ENCODE results near the gene TAS1R2.

DNA sequence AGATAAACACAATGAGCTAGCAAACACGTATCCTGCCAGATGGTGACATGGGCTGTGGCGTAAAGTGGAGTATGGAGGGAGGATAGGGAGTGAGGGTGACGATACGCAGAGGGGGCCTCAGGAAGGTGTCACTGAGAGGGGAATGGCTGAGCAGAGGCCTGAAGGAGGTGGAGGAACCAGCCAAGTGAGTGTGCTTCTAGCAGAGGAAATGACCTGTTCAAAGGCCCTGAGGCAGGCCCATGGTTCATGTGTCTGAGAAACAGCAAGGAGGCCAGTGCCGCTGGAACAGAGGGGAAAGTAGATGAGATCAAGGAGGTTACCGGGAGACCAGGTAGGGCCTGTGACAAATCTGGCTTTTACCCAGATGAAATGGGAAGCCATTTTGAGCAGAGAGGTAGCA, 36.0 kb downstream of the TAS1R2 start:
- no peak for TF ChIP-seq POLR2AphosphoS5 (IDR thresholded peaks at IDR 0.05; ENCODE audit: low read depth)
- TF ChIP-seq, protein P1, sequence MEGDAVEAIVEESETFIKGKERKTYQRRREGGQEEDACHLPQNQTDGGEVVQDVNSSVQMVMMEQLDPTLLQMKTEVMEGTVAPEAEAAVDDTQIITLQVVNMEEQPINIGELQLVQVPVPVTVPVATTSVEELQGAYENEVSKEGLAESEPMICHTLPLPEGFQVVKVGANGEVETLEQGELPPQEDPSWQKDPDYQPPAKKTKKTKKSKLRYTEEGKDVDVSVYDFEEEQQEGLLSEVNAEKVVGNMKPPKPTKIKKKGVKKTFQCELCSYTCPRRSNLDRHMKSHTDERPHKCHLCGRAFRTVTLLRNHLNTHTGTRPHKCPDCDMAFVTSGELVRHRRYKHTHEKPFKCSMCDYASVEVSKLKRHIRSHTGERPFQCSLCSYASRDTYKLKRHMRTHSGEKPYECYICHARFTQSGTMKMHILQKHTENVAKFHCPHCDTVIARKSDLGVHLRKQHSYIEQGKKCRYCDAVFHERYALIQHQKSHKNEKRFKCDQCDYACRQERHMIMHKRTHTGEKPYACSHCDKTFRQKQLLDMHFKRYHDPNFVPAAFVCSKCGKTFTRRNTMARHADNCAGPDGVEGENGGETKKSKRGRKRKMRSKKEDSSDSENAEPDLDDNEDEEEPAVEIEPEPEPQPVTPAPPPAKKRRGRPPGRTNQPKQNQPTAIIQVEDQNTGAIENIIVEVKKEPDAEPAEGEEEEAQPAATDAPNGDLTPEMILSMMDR (IDR thresholded peaks at IDR 0.05; ENCODE audit: insufficient read depth, low read length), result no peak
- no peak for TF ChIP-seq SPI1 (IDR thresholded peaks at IDR 0.05; ENCODE audit: borderline replicate concordance, low read depth)
- no peak for TF ChIP-seq GABPA (IDR thresholded peaks at IDR 0.05; ENCODE audit: low read depth)
- TF ChIP-seq, protein P2, sequence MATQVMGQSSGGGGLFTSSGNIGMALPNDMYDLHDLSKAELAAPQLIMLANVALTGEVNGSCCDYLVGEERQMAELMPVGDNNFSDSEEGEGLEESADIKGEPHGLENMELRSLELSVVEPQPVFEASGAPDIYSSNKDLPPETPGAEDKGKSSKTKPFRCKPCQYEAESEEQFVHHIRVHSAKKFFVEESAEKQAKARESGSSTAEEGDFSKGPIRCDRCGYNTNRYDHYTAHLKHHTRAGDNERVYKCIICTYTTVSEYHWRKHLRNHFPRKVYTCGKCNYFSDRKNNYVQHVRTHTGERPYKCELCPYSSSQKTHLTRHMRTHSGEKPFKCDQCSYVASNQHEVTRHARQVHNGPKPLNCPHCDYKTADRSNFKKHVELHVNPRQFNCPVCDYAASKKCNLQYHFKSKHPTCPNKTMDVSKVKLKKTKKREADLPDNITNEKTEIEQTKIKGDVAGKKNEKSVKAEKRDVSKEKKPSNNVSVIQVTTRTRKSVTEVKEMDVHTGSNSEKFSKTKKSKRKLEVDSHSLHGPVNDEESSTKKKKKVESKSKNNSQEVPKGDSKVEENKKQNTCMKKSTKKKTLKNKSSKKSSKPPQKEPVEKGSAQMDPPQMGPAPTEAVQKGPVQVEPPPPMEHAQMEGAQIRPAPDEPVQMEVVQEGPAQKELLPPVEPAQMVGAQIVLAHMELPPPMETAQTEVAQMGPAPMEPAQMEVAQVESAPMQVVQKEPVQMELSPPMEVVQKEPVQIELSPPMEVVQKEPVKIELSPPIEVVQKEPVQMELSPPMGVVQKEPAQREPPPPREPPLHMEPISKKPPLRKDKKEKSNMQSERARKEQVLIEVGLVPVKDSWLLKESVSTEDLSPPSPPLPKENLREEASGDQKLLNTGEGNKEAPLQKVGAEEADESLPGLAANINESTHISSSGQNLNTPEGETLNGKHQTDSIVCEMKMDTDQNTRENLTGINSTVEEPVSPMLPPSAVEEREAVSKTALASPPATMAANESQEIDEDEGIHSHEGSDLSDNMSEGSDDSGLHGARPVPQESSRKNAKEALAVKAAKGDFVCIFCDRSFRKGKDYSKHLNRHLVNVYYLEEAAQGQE (IDR thresholded peaks at IDR 0.05; ENCODE audit: insufficient replicate concordance, low read depth), result no peak

All from HL-60 (cell line).